GM12892 (cell line): ENCODE results near the gene EVX1.

Experiments used
- POLR2A ChIP-seq: IDR thresholded peaks from 2 replicates; pipeline ENCODE4 v1.6.1; 2011; ENCODE audit warnings: low read depth, low read length, control low read depth
- TAF1 ChIP-seq: IDR thresholded peaks from 2 replicates; pipeline ENCODE4 v1.6.1; 2011; ENCODE audit warnings: low read depth, mild to moderate bottlenecking, control low read depth, low read length, borderline replicate concordance

- no peak for TF ChIP-seq TAF1
- TF ChIP-seq POLR2A = no peak
These were observed 2.0 kb downstream of the EVX1 start for GRCh38 chr7:27244488-27245123.
